Endodermal cell (in vitro differentiated cells): ENCODE measurements around the gene GSTA5. TPM values are rescaled to one million over a fixed set of nuclear protein-coding genes. Genes with fewer than 3 reads are reported as not detected.
"Not testable (repeated sequence)": the region's sequence is repeated elsewhere in the genome, so short reads cannot be mapped to it uniquely, and the experiment has no call there.

Experiments
- DNase-seq: peaks from one replicate; pipeline ENCODE4 v3.0.0-alpha.2; 2017
- H3K27ac ChIP-seq: 2 replicates; pipeline ENCODE4 v1.5.1; 2013; ENCODE audit warnings: mild to moderate bottlenecking, low read depth, low read length, moderate library complexity
- H3K27me3 ChIP-seq: 2 replicates; pipeline ENCODE4 v1.6.1; 2013; ENCODE audit warnings: mild to moderate bottlenecking, low read length, moderate library complexity; ENCODE audit not compliant: insufficient read depth, control insufficient read depth, poor library complexity, severe bottlenecking
- H3K36me3 ChIP-seq: 2 replicates; pipeline ENCODE4 v1.7.0; 2013; ENCODE audit warnings: mild to moderate bottlenecking, low read length, moderate library complexity; ENCODE audit not compliant: control insufficient read depth, insufficient read depth
- H3K4me1 ChIP-seq: one replicate; pipeline ENCODE4 v1.7.0; 2013; ENCODE audit warnings: low read length; ENCODE audit not compliant: control insufficient read depth, insufficient read depth
- H3K4me3 ChIP-seq: 2 replicates; pipeline ENCODE4 v1.5.1; 2013; ENCODE audit warnings: mild to moderate bottlenecking, low read length, moderate library complexity
- H3K9ac ChIP-seq: 2 replicates; pipeline ENCODE4 v1.6.1; 2013; ENCODE audit warnings: mild to moderate bottlenecking, low read length, moderate library complexity; ENCODE audit not compliant: poor library complexity, severe bottlenecking; ENCODE audit errors: extremely low read depth
- H3K9me3 ChIP-seq: 2 replicates; pipeline ENCODE4 v1.6.1; 2013; ENCODE audit warnings: mild to moderate bottlenecking, low read length, moderate library complexity; ENCODE audit not compliant: control insufficient read depth
- H3K27ac Mint-ChIP-seq: 2 replicates; pipeline ENCODE4 v1.8.0; 2020; ENCODE audit warnings: mixed read lengths
- H3K27me3 Mint-ChIP-seq: 2 replicates; pipeline ENCODE4 v1.8.0; 2021; ENCODE audit warnings: mild to moderate bottlenecking, mixed read lengths; ENCODE audit not compliant: insufficient read depth
- H3K36me3 Mint-ChIP-seq: 2 replicates; pipeline ENCODE4 v1.8.0; 2020; ENCODE audit warnings: low read depth, mixed read lengths
- H3K4me1 Mint-ChIP-seq: 2 replicates; pipeline ENCODE4 v1.8.0; 2020; ENCODE audit warnings: mixed read lengths
- H3K4me3 Mint-ChIP-seq: 2 replicates; pipeline ENCODE4 v1.8.0; 2020; ENCODE audit warnings: mild to moderate bottlenecking, moderate library complexity, mixed read lengths
- H3K9me3 Mint-ChIP-seq: 2 replicates; pipeline ENCODE4 v1.8.0; 2020; ENCODE audit warnings: mild to moderate bottlenecking, mixed read lengths
- CTCF ChIP-seq: fragments of 200-600 bp; sonication (generic); conservative IDR thresholded peaks from 2 replicates; pipeline ENCODE4 v1.5.0; 2021; ENCODE audit warnings: antibody characterized with exemption, mild to moderate bottlenecking
- WGBS, 2 experiments: methylation state at CpG; one replicate each; pipeline versions ENCODE4 v1.1.5 to v1.1.7; 2013; ENCODE audit warnings: missing lambda C conversion rate in 2 of 2, mixed read lengths in 1 of 2; ENCODE audit not compliant: insufficient coverage in 1 of 2, insufficient read length in 1 of 2; 5-methylcytosine and 5-hydroxymethylcytosine counted together
- total RNA-seq, 2 donors: library from RNA; stranded (reverse); fragmentation: NEBNext Ultra II Directional in 1 of 2; extraction: Animal tissue kit (Norgen Biotek cat#: 25700) in 1 of 2; gene quantifications; 2 replicates in 1 of 2; 3 replicates in 1 of 2; pipeline ENCODE4 v1.2.1, GENCODE V29; 2021

GSTA5 gene
- total RNA-seq, 2 donors from 2014 or later = not detected

GRCh38 chr6:52788478-52788877 is 52.1 kb downstream of the GSTA5 start:
- no peaks in the 10 kb centered on the region for H3K36me3 ChIP-seq
- H3K4me3 Mint-ChIP-seq = no peak overlapping the region
- TF ChIP-seq CTCF = no peak
- no peaks in the 10 kb centered on the region for H3K9me3 ChIP-seq
- no peaks in the 10 kb centered on the region for H3K4me1 ChIP-seq
- 62 to 91% methylated on average over 2 of the region's 3 CpGs for WGBS, 2 experiments
- peaks cover 3% of the 10 kb centered on the region for H3K27me3 Mint-ChIP-seq
- no peak overlapping the region for H3K27ac Mint-ChIP-seq
- H3K4me1 Mint-ChIP-seq = peaks cover 14% of the 10 kb centered on the region
- H3K9ac ChIP-seq = no peak overlapping the region
- H3K27me3 ChIP-seq = no peaks in the 10 kb centered on the region
- peaks cover 4% of the 10 kb centered on the region for H3K36me3 Mint-ChIP-seq
- no peak overlapping the region for H3K27ac ChIP-seq
- DNase-seq = no peak
- no peak overlapping the region for H3K4me3 ChIP-seq
- H3K9me3 Mint-ChIP-seq = peaks cover 28% of the 10 kb centered on the region

- H3K36me3 ChIP-seq = no peaks in the 10 kb centered on the region
- Mint-ChIP-seq H3K27ac (no peak overlapping the region), H3K4me3 (no peak overlapping the region), H3K9me3 (peaks cover 24% of the 10 kb centered on the region), H3K4me1 (peaks cover 14% of the 10 kb centered on the region), H3K27me3 (no peaks in the 10 kb centered on the region), H3K36me3 (no peaks in the 10 kb centered on the region)
- no peak overlapping the region for H3K4me3 ChIP-seq
- H3K9me3 ChIP-seq = no peaks in the 10 kb centered on the region
- H3K9ac ChIP-seq = no peak overlapping the region
- TF ChIP-seq CTCF = no peak
- no peak for DNase-seq
- no peaks in the 10 kb centered on the region for H3K27me3 ChIP-seq
- no peaks in the 10 kb centered on the region for H3K4me1 ChIP-seq
- WGBS, 2 experiments = 82 to 93% methylated on average over 3 of the region's 3 CpGs
- no peak overlapping the region for H3K27ac ChIP-seq
These were observed 52.7 kb downstream of the GSTA5 start for GRCh38 chr6:52787917-52788316.

GRCh38 chr6:52786249-52786956 is 54.2 kb downstream of the GSTA5 start:
- Mint-ChIP-seq H3K9me3 (peaks cover 12% of the 10 kb centered on the region), H3K27me3 (no peaks in the 10 kb centered on the region), H3K4me3 (no peak overlapping the region), H3K27ac (no peak overlapping the region), H3K36me3 (no peaks in the 10 kb centered on the region), H3K4me1 (peaks cover 14% of the 10 kb centered on the region)
- DNase-seq = no peak
- Histone ChIP-seq H3K27me3 (no peaks in the 10 kb centered on the region), H3K4me3 (no peak overlapping the region), H3K9ac (no peak overlapping the region), H3K27ac (no peak overlapping the region), H3K36me3 (no peaks in the 10 kb centered on the region), H3K4me1 (no peaks in the 10 kb centered on the region), H3K9me3 (no peaks in the 10 kb centered on the region)
- whole genome bisulfite sequencing, 2 experiments = 91 to 96% methylated on average over 14 to 24 of the region's 24 CpGs
- TF ChIP-seq CTCF = no peak

- H3K27me3 ChIP-seq, DNase-seq, H3K4me1 Mint-ChIP-seq, H3K27me3 Mint-ChIP-seq, H3K36me3 Mint-ChIP-seq, H3K27ac Mint-ChIP-seq, H3K27ac ChIP-seq, H3K4me3 ChIP-seq, H3K9me3 ChIP-seq, H3K9ac ChIP-seq, H3K4me1 ChIP-seq, H3K36me3 ChIP-seq, H3K4me3 Mint-ChIP-seq: not testable (repeated sequence)
- 91 to 100% methylated on average over 1 to 2 of the region's 3 CpGs for WGBS, 2 experiments
- H3K9me3 Mint-ChIP-seq = peaks cover 13% of the 10 kb centered on the region
These were observed 57.8 kb downstream of the GSTA5 start for GRCh38 chr6:52782696-52783274.

GRCh38 chr6:52782209-52782608 is 58.4 kb downstream of the GSTA5 start:
- H3K9me3 Mint-ChIP-seq = peaks cover 14% of the 10 kb centered on the region
- not testable (repeated sequence) for H3K36me3 ChIP-seq, H3K9ac ChIP-seq, H3K4me3 ChIP-seq, H3K27ac Mint-ChIP-seq, H3K4me1 Mint-ChIP-seq, H3K27me3 ChIP-seq, H3K4me3 Mint-ChIP-seq, H3K36me3 Mint-ChIP-seq, H3K27ac ChIP-seq, H3K4me1 ChIP-seq, H3K27me3 Mint-ChIP-seq, DNase-seq, H3K9me3 ChIP-seq
